Neural cell (in vitro differentiated cells): Measurements from ENCODE around the gene RASAL3. TPM values are rescaled to one million over a fixed set of nuclear protein-coding genes. Genes with fewer than 3 reads are reported as not detected.

Source experiments
- H2AFZ ChIP-seq: fragments of 200-600, 300-800 bp; sonication (generic), shearing (Covaris generic); 2 replicates; pipeline ENCODE4 v1.6.0; 2014; ENCODE audit warnings: low read depth, mild to moderate bottlenecking, antibody characterized with exemption, low read length, moderate library complexity
- H3F3A ChIP-seq: fragments of 200-600 bp; shearing (Covaris generic); 2 replicates; pipeline ENCODE4 v1.6.1; 2016; ENCODE audit warnings: mild to moderate bottlenecking, moderate library complexity, mixed read lengths, antibody characterized with exemption, low read length; ENCODE audit not compliant: insufficient read depth, poor library complexity, severe bottlenecking
- H3K27ac ChIP-seq: fragments of 200-600, 300-800 bp; sonication (generic), shearing (Covaris generic); 2 replicates; pipeline ENCODE4 v1.5.1; 2014; ENCODE audit warnings: mild to moderate bottlenecking, low read length, moderate library complexity
- H3K27me3 ChIP-seq: fragments of 300-800, 200-600 bp; sonication (generic), shearing (Covaris generic); 2 replicates; pipeline ENCODE4 v1.6.0; 2014; ENCODE audit warnings: mild to moderate bottlenecking, low read depth, low read length, moderate library complexity; ENCODE audit not compliant: insufficient read depth
- H3K36me3 ChIP-seq: fragments of 300-800, 200-600 bp; sonication (generic), shearing (Covaris generic); 2 replicates; pipeline ENCODE4 v1.5.1; 2014; ENCODE audit warnings: mild to moderate bottlenecking, antibody characterized with exemption, low read length, moderate library complexity; ENCODE audit not compliant: insufficient read depth
- H3K4me2 ChIP-seq: fragments of 300-800, 200-600 bp; sonication (generic), shearing (Covaris generic); 2 replicates; pipeline ENCODE4 v1.6.0; 2014; ENCODE audit warnings: mild to moderate bottlenecking, low read length
- H3K4me3 ChIP-seq: fragments of 300-800, 200-600 bp; sonication (generic), shearing (Covaris generic); 2 replicates; pipeline ENCODE4 v1.5.1; 2014; ENCODE audit warnings: mild to moderate bottlenecking, low read length, moderate library complexity
- H3K79me2 ChIP-seq: fragments of 200-600 bp; shearing (Covaris generic); replicated peaks from 2 replicates; pipeline ENCODE4 v1.6.0; 2014; ENCODE audit warnings: mild to moderate bottlenecking, low read length, moderate library complexity; ENCODE audit not compliant: insufficient read depth
- H3K9ac ChIP-seq: fragments of 300-800, 200-600 bp; sonication (generic), shearing (Covaris generic); 2 replicates; pipeline ENCODE4 v1.6.1; 2016; ENCODE audit warnings: mild to moderate bottlenecking, low read length, mixed read lengths
- H3K9me2 ChIP-seq: fragments of 200-600 bp; shearing (Covaris generic); 2 replicates; pipeline ENCODE4 v1.6.1; 2016; ENCODE audit warnings: mild to moderate bottlenecking, low read length, mixed read lengths; ENCODE audit not compliant: insufficient read depth
- H3K9me3 ChIP-seq: fragments of 200-600, 300-800 bp; sonication (generic), shearing (Covaris generic); 2 replicates; pipeline ENCODE4 v1.6.1; 2016; ENCODE audit warnings: mild to moderate bottlenecking, mixed run types, low read length, moderate library complexity, mixed read lengths
- H4K20me1 ChIP-seq: fragments of 200-600 bp; shearing (Covaris generic); 2 replicates; pipeline ENCODE4 v1.6.1; 2016; ENCODE audit warnings: mild to moderate bottlenecking, mixed run types; ENCODE audit not compliant: insufficient read depth
- CTCF ChIP-seq: fragments of 450-650 bp; IDR thresholded peaks from 2 replicates; pipeline ENCODE4 v1.5.1; 2014; ENCODE audit warnings: antibody characterized with exemption, mild to moderate bottlenecking, moderate library complexity; ENCODE audit not compliant: poor library complexity, severe bottlenecking
- EP300 ChIP-seq: fragments of 450-650 bp; conservative IDR thresholded peaks from 2 replicates; pipeline ENCODE4 v1.6.1; 2014; ENCODE audit warnings: antibody characterized with exemption, mild to moderate bottlenecking, moderate library complexity; ENCODE audit not compliant: poor library complexity, severe bottlenecking
- EZH2 ChIP-seq: fragments of 200-600, 300-800 bp; shearing (Covaris generic), sonication (generic); IDR thresholded peaks from 2 replicates; pipeline ENCODE4 v1.6.1; 2014; ENCODE audit warnings: antibody characterized with exemption, low read length, borderline replicate concordance, mild to moderate bottlenecking; ENCODE audit not compliant: insufficient read depth, poor library complexity, severe bottlenecking
- POLR2AphosphoS5 ChIP-seq: IDR thresholded peaks from 2 replicates; pipeline ENCODE4 v1.6.1; 2012
- RAD21 ChIP-seq: fragments of 450-650 bp; conservative IDR thresholded peaks from 2 replicates; pipeline ENCODE4 v1.6.1; 2014; ENCODE audit warnings: antibody characterized with exemption, mild to moderate bottlenecking, moderate library complexity
- REST ChIP-seq: IDR thresholded peaks from 2 replicates; pipeline ENCODE4 v1.6.1; 2012; ENCODE audit warnings: borderline replicate concordance
- SMC3 ChIP-seq: fragments of 450-650 bp; conservative IDR thresholded peaks from 2 replicates; pipeline ENCODE4 v1.6.1; 2014; ENCODE audit warnings: antibody characterized with exemption, mild to moderate bottlenecking, moderate library complexity; ENCODE audit not compliant: poor library complexity
- TAF1 ChIP-seq: IDR thresholded peaks from 2 replicates; pipeline ENCODE4 v1.6.1; 2012; ENCODE audit warnings: low read depth
- polyA plus RNA-seq: library from polyadenylated mRNA; depleted of rRNA; stranded (reverse); fragments of >200 nt; gene quantifications from 2 replicates; pipeline ENCODE4 v1.2.3, GENCODE V29; 2014

RASAL3 gene
- polyA plus RNA-seq, 1 donor from 2014 or later = 1.1 TPM

- Histone ChIP-seq H3K27me3 (peaks cover 41% of the 10 kb centered on the region), H3K4me2 (no peak overlapping the region), H3K9me2 (no peaks in the 10 kb centered on the region), H3K27ac (no peak overlapping the region), H3K79me2 (no peaks in the 10 kb centered on the region), H4K20me1 (no peaks in the 10 kb centered on the region), H3F3A (no peaks in the 10 kb centered on the region), H3K9ac (no peak overlapping the region), H3K4me3 (no peak overlapping the region), H2AFZ (no peak overlapping the region), H3K9me3 (no peaks in the 10 kb centered on the region), H3K36me3 (no peaks in the 10 kb centered on the region)
- no peak for TF ChIP-seq EZH2
- TF ChIP-seq SMC3 = no peak
- no peak for TF ChIP-seq RAD21
- TF ChIP-seq REST = no peak
- no peak for TF ChIP-seq TAF1
- TF ChIP-seq CTCF = no peak
Observed at GRCh38 chr19:15461694-15462093, 2.6 kb downstream of the RASAL3 start.

- Histone ChIP-seq H3K4me2 (no peak overlapping the region), H3K27me3 (peaks cover 78% of the 10 kb centered on the region), H4K20me1 (no peaks in the 10 kb centered on the region), H3K9ac (no peak overlapping the region), H3F3A (no peaks in the 10 kb centered on the region), H3K79me2 (no peaks in the 10 kb centered on the region), H3K4me3 (peak overlapping the region; percentile 42), H3K36me3 (no peaks in the 10 kb centered on the region), H3K9me3 (no peaks in the 10 kb centered on the region), H2AFZ (no peak overlapping the region), H3K27ac (no peak overlapping the region), H3K9me2 (no peaks in the 10 kb centered on the region)
- TF ChIP-seq POLR2AphosphoS5 = no peak
- no peak for TF ChIP-seq REST
- TF ChIP-seq EP300 = no peak
- TF ChIP-seq SMC3 = no peak
- no peak for TF ChIP-seq TAF1
- peak; percentile 44 for TF ChIP-seq EZH2
Observed at GRCh38 chr19:15457701-15458484, 6.5 kb downstream of the RASAL3 start.
